Activated CD8-positive, alpha-beta memory T cell treated with anti-CD3 and anti-CD28 coated beads for 1 hour (primary cell): ENCODE measurements around the gene JPT1.
A peak's percentile ranks its signal among the peaks of the same experiment; 100 is the strongest.
"Not testable (repeated sequence)": the region's sequence is repeated elsewhere in the genome, so short reads cannot be mapped to it uniquely, and the experiment has no call there.

Experiments used
- DNase-seq, 2 donors: peaks; one replicate each; pipeline ENCODE4 v3.0.0-alpha.2; 2020; ENCODE audit warnings: low read depth in 1 of 2; ENCODE audit errors: extremely low read depth in 1 of 2

Gene JPT1, protein sequence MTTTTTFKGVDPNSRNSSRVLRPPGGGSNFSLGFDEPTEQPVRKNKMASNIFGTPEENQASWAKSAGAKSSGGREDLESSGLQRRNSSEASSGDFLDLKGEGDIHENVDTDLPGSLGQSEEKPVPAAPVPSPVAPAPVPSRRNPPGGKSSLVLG

DNA sequence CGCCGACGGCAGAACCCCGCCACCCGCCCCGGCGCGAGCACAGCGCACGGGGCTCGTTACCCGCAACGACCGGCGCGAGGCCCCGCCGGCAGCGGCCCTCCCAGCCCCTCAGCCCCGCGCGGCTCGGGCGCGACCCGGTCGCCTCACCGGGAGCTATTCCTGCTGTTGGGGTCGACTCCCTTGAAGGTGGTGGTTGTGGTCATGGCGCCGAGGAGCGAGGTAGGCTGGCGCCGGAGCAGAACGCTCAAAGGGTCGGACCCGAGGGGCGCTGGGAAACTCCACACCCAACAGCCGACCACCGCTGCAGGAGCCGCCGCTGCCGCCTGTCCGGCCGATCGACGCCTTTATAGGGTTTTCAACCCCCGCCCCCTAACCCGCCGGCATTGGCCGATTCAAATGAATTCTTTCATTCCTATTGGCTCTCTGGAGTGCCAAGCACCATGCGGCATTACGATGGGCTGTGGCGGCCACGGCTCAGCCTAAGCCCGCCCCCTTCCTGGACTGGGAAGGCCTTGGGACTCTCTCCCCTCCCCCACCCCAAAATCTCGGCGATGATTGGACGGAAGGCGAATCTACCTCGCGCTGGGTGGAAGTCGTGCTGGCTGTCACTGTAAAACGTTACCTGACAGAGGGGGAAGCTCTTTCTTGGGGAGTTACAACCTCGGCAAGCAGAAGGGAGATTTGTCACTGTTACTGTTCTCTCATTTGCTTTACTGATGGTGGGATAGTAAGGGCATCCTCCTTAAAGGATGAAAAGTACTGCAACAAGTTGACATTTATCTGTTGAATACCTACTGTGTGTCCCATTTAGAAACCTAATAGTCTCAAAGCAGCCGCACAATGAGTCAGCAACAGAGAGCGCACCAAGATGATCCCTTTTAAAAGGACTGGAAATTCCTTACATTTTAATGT, at the start of gene JPT1:
Gene JPT1, minus strand, starts transcription at position 318 of the 912 bp plus-strand sequence. Its CDS starts 115 bp downstream, at position 203.
- DNase-seq = peak; percentile 93

DNA sequence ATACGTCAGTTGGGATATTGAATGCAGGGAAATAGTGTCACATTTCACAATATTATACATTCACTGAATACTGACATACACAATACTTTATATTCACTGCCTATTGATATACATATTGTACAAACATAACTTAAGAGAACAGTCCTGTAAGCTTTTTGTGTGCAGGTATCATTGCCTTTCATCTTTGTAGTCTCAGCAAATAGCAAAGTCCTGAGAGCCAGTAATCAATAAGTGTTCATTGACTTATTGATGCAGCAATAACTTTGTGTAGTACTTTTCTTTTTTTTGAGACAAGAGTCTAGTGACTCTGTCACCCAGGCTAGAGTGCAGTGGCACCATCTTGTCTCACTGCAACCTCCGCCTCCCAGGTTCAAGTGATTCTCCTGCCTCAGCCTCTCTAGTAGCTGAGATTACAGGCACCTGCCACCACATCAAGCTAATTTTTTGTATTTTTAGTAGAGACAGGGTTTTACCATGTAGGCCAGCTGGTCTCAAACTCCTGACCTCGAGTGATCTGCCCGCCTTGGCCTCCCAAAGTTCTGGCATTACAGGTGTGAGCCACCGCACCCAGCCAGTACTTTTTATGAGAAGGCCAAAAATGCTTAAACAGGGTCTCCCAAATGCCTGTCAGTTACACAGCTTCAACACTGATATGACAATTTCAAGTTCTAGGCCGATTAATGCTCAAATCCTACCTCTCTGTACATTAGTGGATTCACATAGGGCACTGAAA, 45.7 kb upstream of the JPT1 start:
- DNase-seq = no peak

DNA sequence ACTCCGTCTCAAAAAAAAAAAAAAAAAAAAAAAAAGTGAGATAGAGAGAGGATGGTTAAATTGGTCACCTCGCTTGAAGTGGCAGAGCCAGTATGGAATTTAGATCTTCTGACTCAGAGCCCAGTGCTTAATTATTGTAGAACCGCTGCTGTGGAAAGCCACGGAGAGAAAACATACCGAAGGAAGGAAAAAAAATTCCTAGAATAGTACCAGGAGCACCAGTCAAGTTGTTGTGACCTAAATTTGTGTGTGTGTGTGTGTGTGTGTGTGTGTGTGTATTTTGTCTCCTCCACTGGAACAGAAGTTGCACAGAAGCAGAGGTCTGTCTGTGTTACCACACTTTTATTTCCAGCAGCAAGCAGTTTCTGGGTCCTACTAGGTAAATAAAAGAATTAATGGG, 40.6 kb upstream of the JPT1 start:
- no peak for DNase-seq

DNA sequence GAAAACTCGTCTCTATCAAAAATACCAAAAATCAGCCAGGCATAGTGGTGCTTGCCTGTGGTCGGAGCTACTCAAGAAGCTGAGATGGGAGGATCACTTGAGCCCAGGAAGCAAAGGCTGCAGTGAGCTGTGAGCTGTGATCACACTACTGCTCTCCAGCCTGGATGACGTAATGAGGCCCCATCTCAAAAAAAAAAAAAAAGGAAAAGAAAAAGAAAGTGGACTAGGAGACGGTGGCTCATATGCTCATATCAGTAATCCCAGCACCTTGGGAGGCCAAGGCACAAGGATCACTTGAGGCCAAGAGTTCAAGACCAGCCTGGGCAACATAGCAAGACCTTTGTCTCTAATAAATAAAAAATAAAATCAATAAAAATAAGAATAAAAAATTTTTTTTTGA, 37.3 kb upstream of the JPT1 start:
- no peak for DNase-seq

DNA sequence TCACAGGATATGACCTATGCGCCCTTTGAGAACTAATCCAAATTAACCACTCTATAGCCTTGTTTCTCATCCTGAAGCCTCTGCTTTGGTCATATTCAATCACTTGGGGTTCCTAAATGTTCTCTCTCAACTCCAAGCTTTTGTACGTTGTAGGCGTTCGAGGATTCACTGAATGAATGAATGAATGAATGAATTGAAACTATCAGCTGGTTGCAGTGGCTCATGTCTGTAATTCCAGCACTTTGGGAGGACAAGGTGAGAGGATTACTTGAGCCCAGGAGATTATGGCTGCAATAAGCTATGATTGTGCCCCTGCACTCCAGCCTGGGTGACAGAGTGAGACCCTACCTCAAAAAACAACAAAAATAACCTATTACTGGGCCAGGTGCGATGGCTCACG, 34.3 kb upstream of the JPT1 start:
- DNase-seq = no peak

DNA sequence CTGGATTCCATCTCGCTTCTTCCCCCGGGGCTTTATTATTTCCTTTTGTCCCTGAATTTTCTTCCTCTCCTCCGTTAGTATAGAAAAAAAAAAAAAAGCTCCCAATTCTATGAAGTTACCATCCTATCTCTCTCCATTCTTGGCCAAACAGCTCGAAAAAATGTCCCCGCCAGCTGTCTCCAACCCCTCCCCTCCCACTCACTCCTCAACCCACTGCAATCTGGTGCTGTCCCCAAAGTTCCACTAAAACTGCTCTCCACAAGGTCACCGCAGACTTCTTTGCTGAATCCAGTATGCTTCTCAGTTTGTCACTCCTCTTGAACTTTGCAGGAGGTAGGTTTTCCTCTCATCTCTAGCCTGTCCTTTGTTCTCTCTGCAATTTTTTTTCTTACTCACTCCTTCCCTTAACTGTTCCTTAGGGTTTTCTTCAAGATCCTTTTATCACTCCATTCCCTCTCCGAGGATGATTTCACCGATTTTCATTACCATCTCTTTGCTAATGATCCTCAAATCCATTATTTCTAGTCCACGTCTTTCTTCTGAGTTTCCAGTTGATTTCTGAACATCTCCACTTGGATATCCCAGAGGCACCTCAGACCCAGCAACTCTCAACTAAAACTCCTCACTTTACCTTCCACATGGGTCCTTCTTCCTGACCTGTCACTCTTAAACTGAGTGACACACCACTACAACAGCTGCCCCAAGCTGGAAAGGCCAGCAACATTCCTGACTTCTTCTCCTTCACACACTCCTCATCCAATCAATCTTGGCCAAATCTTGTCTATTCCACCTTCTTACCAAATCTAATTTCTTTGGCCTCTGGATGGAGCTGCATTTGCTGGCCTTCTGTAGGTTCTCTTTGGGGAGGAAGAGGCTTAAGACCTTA, 29.9 kb upstream of the JPT1 start:
- DNase-seq = no peak

DNA sequence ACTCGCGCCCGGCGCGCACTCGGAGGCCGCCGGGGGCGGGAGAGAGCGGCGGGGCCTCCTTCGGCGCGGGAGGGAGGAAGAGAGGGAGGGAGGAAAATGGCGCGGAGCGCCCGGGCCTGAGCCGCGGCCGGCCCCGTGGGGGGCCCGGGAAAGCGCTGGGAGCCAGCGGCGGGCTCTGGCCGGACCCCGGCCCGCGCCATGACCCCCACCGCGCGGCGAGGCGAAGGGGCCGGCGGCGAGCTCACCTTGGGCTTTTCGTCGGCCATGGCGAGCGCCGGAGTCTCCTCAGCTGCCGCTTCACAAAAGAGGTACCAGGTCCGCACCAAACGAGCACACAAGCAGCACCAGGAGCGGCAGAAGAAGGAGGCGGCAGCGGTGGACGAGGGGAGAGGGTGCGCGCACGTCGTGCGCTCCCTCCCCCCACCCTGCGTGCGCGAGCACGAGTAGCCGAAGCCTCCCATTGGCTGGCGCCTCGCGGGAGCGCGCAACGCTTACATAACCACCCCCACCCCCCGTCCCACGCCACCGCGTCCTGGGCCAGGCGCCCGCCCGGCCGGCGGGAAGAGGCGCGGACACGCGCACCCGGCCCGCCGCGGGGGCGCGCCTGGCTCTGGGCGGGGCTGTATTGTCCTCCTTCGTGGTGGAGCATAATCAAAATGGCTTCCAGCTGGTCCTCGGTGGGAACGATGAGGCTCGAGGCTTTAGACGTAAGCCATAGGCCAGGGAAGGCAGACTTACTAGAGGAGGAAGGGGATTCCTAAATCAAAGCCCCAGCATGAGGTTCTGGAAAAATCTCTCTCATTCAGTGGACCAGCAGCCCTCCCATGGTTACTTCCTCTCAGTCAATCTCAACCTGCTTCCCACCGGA, 28.5 kb upstream of the JPT1 start, which contains the start of gene SUMO2:
Gene SUMO2, minus strand, starts transcription at position 391 of the 868 bp plus-strand sequence. Its CDS starts 125 bp downstream, at position 266.
- DNase-seq = peak; percentile 86 to 91

DNA sequence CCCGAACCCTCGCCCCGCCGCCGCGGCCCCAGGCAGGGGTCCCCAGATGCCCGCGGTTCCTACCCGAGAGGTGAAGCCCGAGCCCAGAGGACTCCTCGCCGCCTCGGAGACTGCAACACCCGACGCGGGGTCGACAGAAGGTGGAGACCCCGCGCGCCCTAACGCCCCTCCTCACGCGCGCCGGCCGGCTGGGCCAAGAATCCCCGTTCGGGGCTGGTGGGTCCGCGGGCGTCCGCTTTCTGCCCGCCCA, 27.9 kb upstream of the JPT1 start:
- no peak for DNase-seq

DNA sequence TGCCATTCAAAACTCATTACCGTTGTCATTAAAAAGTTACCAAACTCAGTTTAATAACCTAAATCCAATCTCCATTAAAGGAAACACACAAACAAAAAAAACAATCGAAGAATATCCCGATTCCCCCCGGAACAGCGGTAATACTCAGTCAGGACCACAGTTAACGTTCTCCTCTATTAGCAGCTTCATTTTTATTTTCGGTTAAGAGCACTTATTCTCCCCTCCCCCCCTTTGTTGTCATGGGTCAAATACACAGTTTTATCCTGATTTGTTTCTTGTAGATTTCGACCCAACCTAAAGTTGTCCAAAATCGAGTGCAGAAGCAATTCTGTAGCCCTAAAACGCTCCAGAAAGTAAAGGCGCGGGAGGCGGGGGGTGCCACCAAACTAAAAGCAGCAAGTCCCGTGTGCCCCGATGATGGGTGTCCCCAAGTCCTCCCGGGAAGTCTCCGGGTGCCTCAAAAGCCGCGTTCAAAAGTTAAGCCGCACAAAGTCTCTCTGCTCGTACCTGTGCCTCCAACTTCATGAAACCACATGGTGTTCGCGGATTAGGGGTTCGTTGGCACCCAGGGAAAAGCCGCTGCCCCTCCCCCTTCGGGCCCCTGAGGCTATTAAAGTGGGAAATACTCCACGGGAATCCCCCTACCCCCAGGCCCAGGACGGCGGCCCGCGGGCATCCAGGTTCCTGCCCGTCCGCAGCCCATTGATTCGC, 27.5 kb upstream of the JPT1 start:
- DNase-seq = peak in 1 of 2 donors; percentile 17

DNA sequence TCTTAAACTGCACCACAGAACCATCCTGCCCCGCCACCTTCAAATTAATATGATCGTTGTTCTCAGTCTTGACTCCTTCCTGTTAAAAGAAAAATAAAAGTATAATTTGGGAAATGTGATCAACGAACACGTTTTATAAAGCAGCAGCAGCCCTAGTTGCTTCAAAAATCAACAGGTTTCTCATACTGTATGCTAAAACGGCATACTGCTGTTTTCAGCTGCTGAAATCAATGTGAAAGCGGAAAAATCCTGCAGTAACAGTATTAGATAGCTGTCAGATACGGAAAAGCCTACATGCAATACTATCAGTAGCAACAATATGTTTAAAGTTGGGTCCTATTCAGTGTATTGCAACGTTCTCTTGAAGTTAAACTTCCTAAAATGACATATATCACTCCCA, 26.8 kb upstream of the JPT1 start:
- DNase-seq = no peak

DNA sequence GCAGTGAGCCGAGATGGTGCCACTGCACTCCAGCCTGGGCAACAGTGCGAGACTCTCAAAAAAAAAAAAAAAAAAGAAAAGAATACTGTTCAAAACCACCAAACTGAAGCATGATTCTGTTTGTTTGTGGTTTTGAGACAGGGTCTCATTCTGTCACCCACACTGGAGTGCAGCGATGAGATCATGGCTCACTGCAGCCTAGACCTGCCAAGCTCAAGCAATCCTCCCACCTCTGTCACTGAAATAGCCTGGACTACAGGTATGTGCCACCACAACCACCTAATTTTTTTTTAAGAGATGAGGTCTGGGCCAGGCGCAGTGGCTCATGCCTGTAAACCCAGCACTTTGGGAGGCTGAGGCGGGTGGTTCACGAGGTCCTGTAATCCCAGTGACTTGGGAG, 24.1 kb upstream of the JPT1 start:
- DNase-seq = no peak

DNA sequence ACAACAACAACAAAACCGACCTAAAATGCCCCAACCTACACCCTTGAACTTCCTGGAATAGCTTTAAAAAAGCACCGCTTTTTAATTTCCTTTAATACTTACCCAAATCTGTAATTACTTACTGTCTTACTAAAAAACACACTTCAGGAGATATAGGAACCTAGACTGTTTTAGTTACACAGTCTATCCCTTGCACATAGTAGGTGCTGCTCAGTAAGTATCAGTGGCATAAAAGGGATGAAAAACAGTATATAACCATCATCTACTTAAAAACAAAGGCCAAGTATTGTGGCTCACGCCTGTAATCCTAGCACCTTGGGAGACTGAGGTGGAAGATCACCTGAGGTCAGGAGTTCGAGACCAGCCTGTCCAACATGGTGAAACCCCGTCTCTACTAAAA, 22.3 kb upstream of the JPT1 start:
- no peak for DNase-seq

DNA sequence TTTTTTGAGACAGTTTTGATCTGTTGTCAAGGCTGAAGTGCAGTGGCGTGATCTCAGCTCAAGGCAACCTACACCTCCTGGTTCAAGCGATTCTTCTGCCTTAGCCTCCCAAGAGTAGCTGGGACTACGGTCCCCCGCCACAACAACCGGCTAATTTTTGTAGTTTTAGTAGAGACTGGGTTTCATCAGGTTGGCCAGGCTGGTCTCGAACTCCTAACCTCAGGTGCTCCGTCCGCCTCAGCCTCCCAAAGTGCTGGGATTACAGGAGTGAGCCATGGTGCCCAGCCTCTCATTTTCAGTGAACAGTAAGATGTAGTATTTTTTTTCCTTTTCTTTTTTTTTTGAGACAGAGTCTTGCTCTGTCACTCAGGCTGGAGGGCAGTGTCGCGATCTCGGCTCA, 20.7 kb upstream of the JPT1 start:
- DNase-seq = no peak

DNA sequence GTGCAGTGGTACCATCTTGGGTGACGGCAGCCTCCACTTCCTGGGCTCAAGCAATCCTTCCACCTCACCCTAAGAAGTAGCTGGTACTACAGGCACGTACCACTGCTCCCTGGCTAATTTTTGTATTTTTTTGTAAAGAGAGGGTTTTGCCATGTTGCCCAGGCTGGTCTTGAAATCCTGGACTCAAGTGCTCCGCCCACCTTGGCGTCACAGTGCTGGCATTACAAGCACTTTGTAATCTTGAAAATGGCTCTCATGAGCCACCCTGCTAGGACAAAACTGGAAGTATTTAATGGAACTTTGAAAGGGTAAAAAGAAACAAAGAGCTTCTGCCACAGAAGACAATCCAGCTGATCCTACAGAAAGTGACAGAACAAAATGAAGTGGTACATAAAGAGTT, 19.2 kb upstream of the JPT1 start:
- DNase-seq = no peak

DNA sequence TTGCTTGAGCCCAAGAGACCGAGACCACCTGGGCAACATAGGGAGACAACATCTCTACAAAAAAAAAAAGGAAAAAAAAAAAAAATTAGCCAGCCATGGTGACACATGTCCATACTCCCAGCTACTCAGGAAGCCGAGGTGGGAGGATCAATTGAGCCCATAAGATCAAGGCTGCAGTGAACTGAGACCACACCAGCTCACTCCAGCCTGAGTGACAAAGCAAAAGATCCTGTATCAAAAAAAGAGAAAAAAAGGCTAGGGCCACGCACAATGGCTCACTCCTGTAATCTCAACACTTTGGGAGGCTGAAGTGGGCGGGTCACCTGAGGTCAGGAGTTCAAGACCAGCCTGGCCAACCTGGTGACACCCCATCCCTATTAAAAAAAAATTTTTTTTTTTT, 14.7 kb upstream of the JPT1 start:
- DNase-seq = no peak

DNA sequence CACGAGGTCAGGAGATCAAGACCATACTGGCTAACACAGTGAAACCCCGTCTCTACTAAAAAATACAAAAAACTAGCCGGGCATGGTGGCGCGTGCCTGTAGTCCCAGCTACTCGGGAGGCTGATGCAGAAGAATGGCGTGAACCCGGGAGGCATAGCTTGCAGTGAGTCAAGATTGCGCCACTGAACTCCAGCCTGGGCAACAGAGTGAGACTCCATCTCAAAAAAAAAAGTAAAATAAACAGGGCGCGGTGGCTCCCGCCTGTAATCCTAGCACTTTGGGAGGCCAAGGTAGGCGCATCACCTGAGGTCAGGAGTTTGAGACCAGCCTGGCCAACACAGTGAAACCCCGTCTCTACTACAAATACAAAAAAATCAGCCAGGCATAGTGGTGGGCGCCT, 10.3 kb upstream of the JPT1 start:
- DNase-seq = not testable (repeated sequence)

DNA sequence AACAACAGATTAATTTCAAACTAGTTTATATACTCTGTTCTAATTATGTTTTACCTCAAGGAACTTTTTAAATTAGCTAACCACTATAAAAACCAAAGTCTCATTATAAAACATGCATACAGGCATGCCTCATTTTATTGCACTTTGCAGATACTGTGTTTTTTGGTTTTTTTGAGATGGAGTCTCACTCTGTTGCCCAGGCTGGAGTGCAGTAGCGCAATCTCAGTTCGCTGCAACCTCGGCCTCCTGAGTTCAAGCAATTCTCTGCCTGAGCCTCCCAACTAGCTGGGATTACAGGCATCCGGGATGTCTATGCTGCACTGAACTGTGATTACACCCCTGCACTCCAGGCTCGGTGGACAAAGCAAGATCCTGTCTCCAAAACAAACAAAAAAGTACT, 8.8 kb upstream of the JPT1 start:
- no peak for DNase-seq

DNA sequence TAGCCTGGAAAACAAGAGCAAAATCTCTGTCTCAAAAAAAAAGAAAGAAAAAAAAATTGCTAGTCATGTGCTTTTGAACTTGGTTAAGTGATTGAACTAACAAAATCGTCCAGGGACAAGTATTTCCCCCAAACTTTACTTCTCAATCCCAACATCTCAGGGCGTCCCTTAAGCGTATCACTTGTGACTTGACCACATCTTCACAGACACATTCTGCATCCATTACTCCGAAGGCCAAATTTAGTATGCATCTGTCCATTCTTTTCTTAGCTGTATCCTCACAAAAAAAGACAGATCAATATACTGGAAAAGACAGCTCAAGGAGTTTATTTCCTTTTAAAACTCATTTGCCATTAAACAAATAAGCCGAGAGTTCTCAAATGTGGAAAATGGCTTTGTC, 5.9 kb upstream of the JPT1 start:
- no peak for DNase-seq
